Measurements from ENCODE around the gene SEMA5A. TPM values are rescaled to one million over a fixed set of nuclear protein-coding genes. Genes with fewer than 3 reads are reported as not detected.

Gene SEMA5A
- polyA plus RNA-seq, 12 donors, result 28.2 to 49.1 (median 36.4) TPM; not detected in 1

- DNase-seq, result no peak
Observed at GRCh38 chr5:9447691-9448090, 98.2 kb downstream of the SEMA5A start.

DNA sequence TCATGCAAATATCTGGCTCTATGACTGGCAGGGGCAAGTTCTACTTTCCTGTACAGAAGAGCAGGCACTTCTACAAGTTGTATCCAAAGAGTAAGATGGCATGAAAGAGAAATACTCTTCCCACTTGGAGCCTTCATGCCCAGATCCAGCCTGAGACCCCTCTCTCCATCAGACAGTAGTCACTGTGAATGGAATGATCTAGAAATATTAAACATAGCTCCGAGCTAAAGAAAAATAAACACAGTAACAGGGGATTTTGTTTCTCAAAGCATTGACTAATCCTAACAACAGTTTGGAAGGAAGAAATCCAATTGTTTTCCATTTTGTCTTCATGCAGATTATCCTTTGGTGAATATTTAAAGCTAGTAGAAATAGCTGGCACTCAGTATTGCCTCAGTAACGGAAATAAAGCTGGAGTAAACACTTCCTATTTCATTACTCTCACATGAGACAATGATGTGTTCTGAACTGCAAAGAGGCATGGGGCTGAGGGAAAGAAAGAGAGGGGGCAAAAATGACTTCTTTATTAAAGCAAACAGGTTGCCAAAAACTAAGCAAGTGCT lies 100.0 kb downstream of the SEMA5A start:
- DNase-seq, result peak; percentile 65

- no peak for DNase-seq
Observed at GRCh38 chr5:9444346-9444745, 101.5 kb downstream of the SEMA5A start.

DNA sequence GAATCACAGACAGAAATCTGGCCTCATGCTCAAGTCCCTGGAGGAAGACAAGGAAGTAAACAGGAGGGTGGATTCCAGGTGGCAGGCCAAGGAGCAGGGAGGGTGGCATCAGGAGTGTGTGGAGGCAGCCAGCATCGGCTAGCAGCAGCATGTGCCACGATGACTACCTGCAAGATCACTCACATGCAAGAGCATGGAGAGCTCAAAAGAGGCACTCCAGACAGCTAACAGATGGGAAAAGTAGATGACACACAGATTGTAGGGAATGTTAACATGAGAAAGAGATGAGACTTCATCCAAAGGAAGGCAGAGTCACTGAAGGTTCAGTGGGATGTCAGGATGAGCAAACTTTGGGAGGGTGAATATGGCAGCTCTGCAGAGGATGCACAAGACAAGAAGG lies 104.3 kb downstream of the SEMA5A start:
- DNase-seq, result no peak

- DNase-seq, result no peak
Observed at GRCh38 chr5:9440517-9440916, 105.4 kb downstream of the SEMA5A start.

- DNase-seq, result peak; percentile 72
Observed at GRCh38 chr5:9439531-9440292, 106.2 kb downstream of the SEMA5A start.

DNA sequence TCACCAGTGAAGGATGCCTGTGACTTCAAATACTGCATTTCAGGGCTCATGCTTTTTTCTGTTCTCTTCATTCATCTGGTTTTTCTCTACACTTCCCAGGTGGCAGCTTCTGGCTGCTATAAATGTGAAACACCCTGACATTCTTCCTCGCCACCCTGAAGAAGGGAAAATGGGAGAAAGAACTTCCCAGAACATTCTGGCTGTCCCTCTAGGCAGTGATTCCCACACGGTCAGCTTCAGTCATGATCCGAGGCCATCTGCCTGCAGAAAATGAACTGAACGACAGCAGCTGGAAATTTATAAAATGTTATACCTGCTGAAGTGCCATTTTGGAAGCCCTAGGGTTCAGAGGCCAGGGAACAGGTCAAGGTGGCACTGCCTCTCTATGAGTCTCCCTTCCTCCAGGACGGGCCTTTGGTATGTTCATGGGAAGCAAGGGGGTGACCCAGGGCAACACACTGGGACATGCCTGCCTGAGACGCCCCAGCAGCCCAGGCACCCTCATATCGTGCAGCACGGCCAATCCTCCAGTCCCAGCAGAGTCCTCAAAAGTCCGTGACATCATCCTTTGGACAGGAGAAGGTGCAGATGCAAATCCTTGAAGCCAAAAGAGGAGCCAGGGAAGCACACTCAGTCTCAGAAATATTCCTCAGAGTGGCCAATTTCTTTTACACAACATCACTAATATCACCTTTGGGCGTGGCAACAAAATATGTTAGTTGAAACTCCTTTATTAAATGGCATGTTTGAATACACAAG lies 107.1 kb downstream of the SEMA5A start:
- DNase-seq, result peak; percentile 62

- no peak for DNase-seq
Observed at GRCh38 chr5:9437741-9438240, 108.1 kb downstream of the SEMA5A start.

- no peak for DNase-seq
Observed at GRCh38 chr5:9431496-9432258, 114.2 kb downstream of the SEMA5A start.

GRCh38 chr5:9431151-9431495 lies 114.8 kb downstream of the SEMA5A start:
- no peak for DNase-seq

DNA sequence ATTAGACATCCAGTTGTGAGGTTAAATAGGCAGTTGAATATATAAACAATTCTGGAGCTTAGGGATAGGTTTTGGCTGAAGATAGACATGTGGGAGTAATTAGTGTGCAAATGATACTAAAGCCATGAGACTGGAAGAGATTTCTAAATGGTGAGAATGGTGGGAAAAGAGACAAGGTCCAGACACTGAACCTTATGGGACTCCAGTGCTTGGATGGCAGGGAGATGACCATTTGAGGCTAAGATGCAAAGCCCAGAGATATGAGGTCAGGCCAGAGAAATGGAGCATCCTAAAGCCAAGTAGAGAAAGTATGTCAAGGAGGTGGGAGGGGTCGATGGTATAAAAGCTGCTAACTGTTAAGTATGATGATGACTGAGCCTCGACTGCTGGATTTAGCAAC lies 115.6 kb downstream of the SEMA5A start:
- DNase-seq, result no peak

- no peak for DNase-seq
Observed at GRCh38 chr5:9429691-9430215, 116.1 kb downstream of the SEMA5A start.

DNA sequence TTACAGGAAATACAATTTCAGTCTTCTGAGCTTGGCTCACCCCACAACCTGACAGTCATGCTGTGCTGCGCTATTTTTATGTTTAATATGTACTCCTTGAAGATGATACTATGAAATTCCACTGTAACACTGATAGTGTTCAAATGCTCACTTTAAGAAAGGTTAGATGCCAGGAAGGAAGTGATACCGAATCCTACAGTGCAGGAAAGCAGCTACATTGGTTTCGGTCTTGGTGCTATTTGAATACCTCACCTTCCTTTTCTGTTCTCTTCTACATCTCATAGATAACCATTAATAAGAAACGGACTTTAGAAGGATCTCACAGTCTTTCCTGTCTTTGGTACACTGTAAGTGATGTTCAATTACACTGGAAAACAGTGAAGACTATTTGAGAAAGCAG lies 117.6 kb downstream of the SEMA5A start:
- DNase-seq, result no peak

DNA sequence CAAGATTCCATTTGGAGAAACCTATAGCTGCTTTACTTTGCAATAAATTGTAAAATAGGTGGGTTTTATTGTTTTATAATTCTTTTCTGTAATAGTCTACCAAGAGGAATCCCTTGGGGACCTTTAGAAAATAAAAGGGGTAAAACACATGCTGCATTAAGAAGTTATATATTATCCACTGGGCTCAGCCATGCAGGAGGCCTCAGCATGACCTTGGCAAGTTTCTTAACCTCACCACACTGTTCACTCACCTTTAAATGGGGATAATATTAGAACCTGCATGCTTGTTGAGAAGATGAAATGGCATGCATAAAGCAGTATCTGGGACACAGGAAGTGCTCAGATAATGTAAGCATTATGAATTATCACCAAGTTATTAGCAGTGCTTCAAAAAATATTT lies 120.2 kb downstream of the SEMA5A start:
- no peak for DNase-seq

GRCh38 chr5:9423571-9423970 lies 122.3 kb downstream of the SEMA5A start:
- DNase-seq, result no peak

GRCh38 chr5:9421884-9422283 lies 124.0 kb downstream of the SEMA5A start:
- DNase-seq, result no peak

DNA sequence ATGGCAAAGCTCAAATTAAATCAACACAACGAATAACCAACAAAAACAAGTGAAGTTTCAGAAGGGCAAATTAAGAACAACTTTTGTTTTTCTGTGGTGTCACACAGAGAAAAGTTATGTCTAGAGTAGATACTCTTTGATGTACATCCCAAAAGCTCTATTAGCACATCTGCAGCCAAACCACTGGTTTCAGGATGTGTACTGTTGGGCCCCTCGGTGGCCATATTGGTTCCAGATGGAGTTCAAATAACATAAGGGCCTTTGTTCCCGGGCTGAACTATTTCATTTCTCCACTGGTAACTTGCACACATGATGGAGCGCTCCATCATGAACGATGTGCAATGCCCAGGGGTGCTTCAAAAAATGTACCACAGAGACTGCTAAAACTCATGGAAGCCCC lies 126.1 kb downstream of the SEMA5A start:
- DNase-seq, result no peak

DNA sequence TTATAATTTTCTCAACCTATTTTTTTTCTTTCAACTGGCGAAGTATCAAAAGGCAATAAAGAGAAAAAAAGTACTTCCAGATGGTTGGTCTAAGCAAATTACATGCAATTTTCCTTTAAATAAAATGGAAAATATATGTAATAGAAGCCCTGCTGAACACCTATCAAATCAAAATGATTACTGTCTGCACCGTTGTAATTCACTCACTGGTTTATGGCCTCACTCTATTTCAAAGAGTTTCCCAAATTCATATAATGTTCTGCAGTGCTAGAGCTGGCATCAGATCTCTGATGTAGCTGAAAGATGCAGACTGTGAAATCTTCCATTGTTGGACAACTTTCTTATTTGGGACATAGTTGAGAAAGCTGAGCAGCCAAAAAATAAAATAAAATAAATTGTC lies 130.3 kb downstream of the SEMA5A start:
- peak; percentile 24 for DNase-seq

GRCh38 chr5:9415091-9415490 lies 130.8 kb downstream of the SEMA5A start:
- peak; percentile 36 for DNase-seq

DNA sequence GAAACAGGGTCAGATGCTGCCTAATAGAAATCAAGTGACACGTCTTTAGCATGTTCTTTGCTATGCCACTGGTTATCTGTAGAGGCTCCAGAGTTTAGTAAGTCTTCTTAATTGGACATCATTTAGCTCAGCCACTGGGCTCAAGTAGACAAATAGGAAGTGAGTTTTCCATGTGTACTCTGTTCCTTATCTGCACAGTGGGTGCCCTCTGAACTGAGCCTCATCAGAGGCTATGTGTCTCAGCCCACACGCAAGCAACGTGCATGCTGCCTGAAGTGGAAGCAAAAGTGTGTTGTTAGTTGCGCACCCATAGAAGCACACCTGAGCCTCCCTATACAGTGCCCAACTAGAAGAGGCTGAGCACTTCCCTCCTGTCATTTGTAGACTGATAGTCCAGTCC lies 134.7 kb downstream of the SEMA5A start:
- no peak for DNase-seq

DNA sequence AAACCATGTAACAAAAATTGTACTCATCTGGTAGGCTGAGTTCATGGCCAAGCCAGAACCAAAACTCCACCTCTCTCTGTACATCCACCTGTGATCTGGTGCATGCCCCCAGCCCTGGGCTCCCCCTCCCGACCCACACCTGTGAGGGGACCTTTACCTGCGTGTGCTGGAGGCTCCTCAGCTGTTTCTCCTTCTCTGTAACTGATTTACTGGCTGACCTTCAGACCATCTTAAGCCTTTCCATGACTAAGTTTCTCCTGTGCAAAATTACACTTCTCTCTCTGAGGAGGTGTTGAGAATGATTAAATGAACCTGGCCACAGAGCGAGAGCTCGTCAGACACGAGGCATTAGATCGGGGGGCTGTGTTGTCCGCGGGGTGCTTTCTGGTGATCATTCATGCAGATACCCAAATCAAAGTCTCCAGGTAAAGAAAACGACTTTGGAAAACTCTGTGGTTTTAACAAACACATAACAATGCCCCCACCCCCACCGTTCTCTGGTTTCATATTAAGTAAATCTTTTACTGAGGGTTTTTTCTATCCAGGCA lies 136.4 kb downstream of the SEMA5A start:
- no peak for DNase-seq

GRCh38 chr5:9408964-9409363 lies 136.9 kb downstream of the SEMA5A start:
- DNase-seq, result no peak

Data from muscle of arm (tissue), 12 donors.